HFFc6 (cell line): Measurements from ENCODE around the gene SHLD1. TPM values are rescaled to one million over a fixed set of nuclear protein-coding genes. Genes with fewer than 3 reads are reported as not detected.

ENCODE experiments used
- DNase-seq: peaks from one replicate; pipeline ENCODE4 v3.0.0-alpha.2; 2018
- H3K27ac Mint-ChIP-seq: 2 replicates; pipeline ENCODE4 v1.8.0; 2020; ENCODE audit warnings: mild to moderate bottlenecking, mixed read lengths
- H3K27me3 Mint-ChIP-seq: 2 replicates; pipeline ENCODE4 v1.8.0; 2021; ENCODE audit warnings: mild to moderate bottlenecking, moderate library complexity, mixed read lengths; ENCODE audit not compliant: insufficient read depth
- H3K36me3 Mint-ChIP-seq: 2 replicates; pipeline ENCODE4 v1.8.0; 2021; ENCODE audit warnings: low read depth, mixed read lengths
- H3K4me1 Mint-ChIP-seq: 2 replicates; pipeline ENCODE4 v1.8.0; 2020; ENCODE audit warnings: low read depth, mixed read lengths
- H3K4me3 Mint-ChIP-seq: 2 replicates; pipeline ENCODE4 v1.8.0; 2020; ENCODE audit warnings: mild to moderate bottlenecking, moderate library complexity, mixed read lengths
- H3K9me3 Mint-ChIP-seq: 2 replicates; pipeline ENCODE4 v1.8.0; 2020; ENCODE audit warnings: mild to moderate bottlenecking, mixed read lengths
- total RNA-seq, 6 experiments: library from RNA; stranded (reverse); fragmentation: NEBNext Ultra II Directional; extraction: Animal tissue kit (Norgen Biotek cat#: 25700); gene quantifications; 2 replicates in 1 of 6; 3 replicates in 5 of 6; pipeline ENCODE4 v1.2.3, GENCODE V29; 2021
- TF ChIP-seq, protein P1 (sequence below): fragments of 200-600 bp; sonication (generic); IDR thresholded peaks from 2 replicates; pipeline ENCODE4 v1.5.0; 2021; ENCODE audit warnings: antibody characterized with exemption, mild to moderate bottlenecking

The SHLD1 gene
- total RNA-seq, 6 experiments from 2014 or later, result 3.5 to 4.4 (median 3.8) TPM

DNA sequence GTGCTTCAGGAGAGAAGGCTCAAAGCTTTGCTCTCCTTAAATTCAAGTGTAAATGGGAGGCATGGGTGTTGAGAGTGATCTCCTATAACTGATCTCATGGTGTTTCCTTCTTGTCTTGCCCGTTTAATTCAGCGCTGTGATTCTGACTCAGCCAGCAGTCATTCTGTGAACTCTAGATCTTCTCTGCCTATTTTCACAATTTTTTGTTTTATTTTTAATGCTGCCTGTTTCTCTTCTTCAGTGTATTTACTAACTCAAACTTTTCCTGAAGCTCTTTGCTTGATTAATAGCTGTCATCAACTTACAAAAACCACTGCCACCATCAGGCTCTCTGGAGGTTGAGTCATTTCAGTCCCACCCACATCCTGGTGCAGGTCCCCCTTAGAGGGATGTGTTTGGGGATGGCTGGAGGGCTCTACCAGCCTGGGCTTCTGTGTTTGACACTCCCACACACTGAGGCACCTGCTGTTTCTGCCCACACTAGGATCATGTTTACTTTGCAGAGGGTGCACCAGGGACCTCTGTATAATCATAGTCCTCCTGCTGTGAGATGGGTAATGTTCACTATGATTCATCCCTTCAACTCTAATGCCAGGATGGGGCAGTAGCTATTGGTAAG lies 94.0 kb downstream of the SHLD1 start:
- no peak overlapping the region for H3K27ac Mint-ChIP-seq
- no peaks in the 10 kb centered on the region for H3K9me3 Mint-ChIP-seq

DNA sequence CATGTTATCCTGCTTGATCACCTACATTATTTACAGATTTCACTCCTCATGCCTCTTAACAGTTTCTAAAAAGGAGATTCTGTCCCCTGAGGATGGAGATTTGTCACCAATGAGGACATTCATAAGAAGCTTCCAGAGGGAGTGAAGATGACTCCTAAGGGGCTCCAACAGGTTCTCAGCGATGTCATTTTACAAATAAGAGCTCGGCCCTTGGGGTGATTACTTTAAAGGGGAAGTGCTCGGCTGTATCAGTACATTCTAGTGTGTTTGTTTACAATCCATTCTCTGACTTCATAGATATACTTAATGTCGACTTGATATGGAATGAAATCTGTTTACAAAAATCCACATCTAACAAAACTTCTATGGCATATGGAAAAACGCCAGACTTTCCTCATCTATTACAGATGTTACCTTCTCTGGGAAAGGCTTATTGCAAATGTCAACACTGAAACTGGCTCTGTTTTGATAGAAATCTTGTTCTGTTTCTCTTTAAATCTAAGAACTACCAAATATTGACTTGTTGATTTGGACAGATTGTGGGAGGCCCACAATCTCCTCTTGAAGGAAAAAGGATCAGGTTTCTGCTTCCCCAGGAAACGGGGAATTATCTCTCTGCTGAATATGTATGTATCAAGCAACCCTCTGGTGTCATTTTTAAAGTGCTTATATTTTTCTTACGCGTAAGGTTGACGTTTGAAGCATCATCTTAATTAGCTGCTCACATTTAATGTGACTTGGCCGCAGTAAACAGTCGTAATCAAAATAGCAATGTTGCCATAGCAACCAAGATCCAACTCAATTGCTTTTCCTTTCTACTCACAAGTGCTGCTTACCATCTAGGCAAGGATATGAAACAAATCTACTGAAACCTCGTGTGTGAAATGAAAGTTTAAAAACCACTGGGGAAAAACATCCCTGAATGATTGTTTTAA lies 95.7 kb downstream of the SHLD1 start:
- no peak overlapping the region for H3K27ac Mint-ChIP-seq
- H3K9me3 Mint-ChIP-seq, result no peaks in the 10 kb centered on the region
- peaks cover 27% of the 10 kb centered on the region for H3K4me1 Mint-ChIP-seq
- peaks cover 9% of the 10 kb centered on the region for H3K27me3 Mint-ChIP-seq
- H3K36me3 Mint-ChIP-seq, result no peaks in the 10 kb centered on the region
- no peak overlapping the region for H3K4me3 Mint-ChIP-seq
- TF ChIP-seq, protein P1, sequence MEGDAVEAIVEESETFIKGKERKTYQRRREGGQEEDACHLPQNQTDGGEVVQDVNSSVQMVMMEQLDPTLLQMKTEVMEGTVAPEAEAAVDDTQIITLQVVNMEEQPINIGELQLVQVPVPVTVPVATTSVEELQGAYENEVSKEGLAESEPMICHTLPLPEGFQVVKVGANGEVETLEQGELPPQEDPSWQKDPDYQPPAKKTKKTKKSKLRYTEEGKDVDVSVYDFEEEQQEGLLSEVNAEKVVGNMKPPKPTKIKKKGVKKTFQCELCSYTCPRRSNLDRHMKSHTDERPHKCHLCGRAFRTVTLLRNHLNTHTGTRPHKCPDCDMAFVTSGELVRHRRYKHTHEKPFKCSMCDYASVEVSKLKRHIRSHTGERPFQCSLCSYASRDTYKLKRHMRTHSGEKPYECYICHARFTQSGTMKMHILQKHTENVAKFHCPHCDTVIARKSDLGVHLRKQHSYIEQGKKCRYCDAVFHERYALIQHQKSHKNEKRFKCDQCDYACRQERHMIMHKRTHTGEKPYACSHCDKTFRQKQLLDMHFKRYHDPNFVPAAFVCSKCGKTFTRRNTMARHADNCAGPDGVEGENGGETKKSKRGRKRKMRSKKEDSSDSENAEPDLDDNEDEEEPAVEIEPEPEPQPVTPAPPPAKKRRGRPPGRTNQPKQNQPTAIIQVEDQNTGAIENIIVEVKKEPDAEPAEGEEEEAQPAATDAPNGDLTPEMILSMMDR, result no peak
- peak; percentile 45 for DNase-seq

More for the DNA sequence above, 94.0 kb downstream of the SHLD1 start:
- H3K27me3 Mint-ChIP-seq, result peaks cover 9% of the 10 kb centered on the region
- H3K36me3 Mint-ChIP-seq, result no peaks in the 10 kb centered on the region
- no peak overlapping the region for H3K4me3 Mint-ChIP-seq
- DNase-seq, result no peak
- TF ChIP-seq, protein P1, result no peak
- peaks cover 24% of the 10 kb centered on the region for H3K4me1 Mint-ChIP-seq

DNA sequence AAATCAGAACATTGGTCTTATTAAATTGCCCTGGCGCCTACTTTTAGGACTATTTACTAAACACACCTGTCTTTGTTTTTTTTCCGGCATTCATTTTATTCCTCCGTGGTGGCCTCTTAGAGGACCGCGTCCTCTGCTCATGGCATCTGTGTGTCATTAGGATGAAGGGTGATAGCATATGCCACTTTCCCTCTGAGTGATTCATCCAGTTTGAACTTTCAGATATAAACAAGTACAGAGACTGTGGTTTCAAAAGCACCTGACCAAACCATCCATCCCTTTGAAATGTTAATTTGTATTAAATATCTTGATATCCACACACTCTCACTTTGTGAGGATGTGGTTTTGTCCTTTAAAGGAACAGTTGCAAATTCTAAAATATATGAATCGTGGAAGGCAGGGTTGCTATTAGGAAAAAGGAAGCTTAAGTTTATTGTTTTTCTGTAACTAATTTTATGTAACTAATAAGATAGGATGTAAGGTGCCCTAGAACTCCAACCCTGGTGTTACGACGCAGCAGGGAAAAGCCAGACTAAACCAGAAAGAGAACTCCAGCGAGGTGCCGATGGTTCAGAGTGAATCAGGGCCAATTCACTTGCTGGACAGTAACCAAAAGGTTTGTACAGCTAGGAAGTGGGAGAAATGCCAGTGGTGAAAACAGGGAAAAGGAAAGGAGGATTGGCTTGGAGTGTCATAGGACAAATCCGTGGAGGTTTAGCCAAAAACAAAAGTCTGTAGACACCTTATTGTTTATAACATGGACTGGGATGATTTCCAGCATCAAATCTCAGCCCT lies 98.7 kb downstream of the SHLD1 start:
- no peak overlapping the region for H3K4me3 Mint-ChIP-seq
- H3K27ac Mint-ChIP-seq, result no peak overlapping the region
- peaks cover 24% of the 10 kb centered on the region for H3K4me1 Mint-ChIP-seq
- H3K9me3 Mint-ChIP-seq, result no peaks in the 10 kb centered on the region
- peak; percentile 18 for DNase-seq
- no peaks in the 10 kb centered on the region for H3K36me3 Mint-ChIP-seq
- TF ChIP-seq, protein P1, result no peak
- peaks cover 9% of the 10 kb centered on the region; the same call in 1 of the 2 replicates for H3K27me3 Mint-ChIP-seq

DNA sequence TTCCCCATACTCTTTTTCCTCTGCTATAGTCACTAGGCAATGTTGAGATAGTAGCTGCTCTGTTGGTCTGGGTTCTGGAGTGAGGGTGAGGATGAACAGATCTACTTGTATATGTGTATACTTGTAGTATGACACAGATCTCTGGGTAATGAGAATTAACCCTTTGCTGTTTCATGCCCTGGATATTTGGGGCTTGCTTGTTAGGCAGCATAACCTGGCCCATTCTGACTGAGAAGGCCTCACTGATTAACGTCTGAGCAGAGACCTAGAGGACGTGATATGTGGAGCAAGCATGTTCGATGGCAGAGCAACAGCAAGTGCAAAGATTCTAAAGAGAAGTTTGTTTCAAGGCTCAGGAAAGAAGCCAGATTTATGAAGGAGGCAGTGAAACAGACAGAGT lies 105.7 kb downstream of the SHLD1 start:
- no peak overlapping the region for H3K27ac Mint-ChIP-seq

DNA sequence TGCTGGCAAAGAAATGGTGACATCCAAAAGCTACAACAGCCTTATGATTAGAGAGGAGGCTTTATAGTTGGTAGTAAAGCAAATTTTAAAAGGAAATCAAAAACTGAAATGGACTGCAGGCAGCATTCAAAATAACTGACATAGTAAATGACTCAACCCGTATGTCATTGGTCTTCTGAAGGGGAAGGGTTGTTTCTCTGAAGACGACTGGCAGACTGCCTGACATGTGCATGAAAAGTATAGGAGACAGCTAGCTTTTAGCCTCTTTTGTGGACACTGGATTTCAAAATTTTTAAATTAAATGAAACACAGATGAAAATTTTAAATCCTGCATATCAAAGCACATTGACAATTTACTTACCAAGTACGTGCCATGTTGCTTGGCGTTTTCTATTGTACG lies 109.4 kb downstream of the SHLD1 start:
- Mint-ChIP-seq H3K27me3 (no peaks in the 10 kb centered on the region), H3K4me3 (no peak overlapping the region; the same call in 1 of the 2 replicates), H3K27ac (no peak overlapping the region), H3K36me3 (peaks cover 5% of the 10 kb centered on the region; the same call in 1 of the 2 replicates), H3K4me1 (peaks cover 27% of the 10 kb centered on the region), H3K9me3 (no peaks in the 10 kb centered on the region)
- TF ChIP-seq, protein P1, result no peak
- no peak for DNase-seq

More for the DNA sequence above, 105.7 kb downstream of the SHLD1 start:
- Mint-ChIP-seq H3K4me3 (no peak overlapping the region), H3K27me3 (peaks cover 4% of the 10 kb centered on the region; the same call in 1 of the 2 replicates), H3K4me1 (no peaks in the 10 kb centered on the region), H3K9me3 (no peaks in the 10 kb centered on the region), H3K36me3 (peaks cover 5% of the 10 kb centered on the region; the same call in 1 of the 2 replicates)
- DNase-seq, result no peak
- TF ChIP-seq, protein P1, result no peak
